ENCODE data around the gene MFSD2B.
"Not testable (repeated sequence)": the region's sequence is repeated elsewhere in the genome, so short reads cannot be mapped to it uniquely, and the experiment has no call there.

The MFSD2B gene, protein sequence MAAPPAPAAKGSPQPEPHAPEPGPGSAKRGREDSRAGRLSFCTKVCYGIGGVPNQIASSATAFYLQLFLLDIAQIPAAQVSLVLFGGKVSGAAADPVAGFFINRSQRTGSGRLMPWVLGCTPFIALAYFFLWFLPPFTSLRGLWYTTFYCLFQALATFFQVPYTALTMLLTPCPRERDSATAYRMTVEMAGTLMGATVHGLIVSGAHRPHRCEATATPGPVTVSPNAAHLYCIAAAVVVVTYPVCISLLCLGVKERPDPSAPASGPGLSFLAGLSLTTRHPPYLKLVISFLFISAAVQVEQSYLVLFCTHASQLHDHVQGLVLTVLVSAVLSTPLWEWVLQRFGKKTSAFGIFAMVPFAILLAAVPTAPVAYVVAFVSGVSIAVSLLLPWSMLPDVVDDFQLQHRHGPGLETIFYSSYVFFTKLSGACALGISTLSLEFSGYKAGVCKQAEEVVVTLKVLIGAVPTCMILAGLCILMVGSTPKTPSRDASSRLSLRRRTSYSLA

DNA sequence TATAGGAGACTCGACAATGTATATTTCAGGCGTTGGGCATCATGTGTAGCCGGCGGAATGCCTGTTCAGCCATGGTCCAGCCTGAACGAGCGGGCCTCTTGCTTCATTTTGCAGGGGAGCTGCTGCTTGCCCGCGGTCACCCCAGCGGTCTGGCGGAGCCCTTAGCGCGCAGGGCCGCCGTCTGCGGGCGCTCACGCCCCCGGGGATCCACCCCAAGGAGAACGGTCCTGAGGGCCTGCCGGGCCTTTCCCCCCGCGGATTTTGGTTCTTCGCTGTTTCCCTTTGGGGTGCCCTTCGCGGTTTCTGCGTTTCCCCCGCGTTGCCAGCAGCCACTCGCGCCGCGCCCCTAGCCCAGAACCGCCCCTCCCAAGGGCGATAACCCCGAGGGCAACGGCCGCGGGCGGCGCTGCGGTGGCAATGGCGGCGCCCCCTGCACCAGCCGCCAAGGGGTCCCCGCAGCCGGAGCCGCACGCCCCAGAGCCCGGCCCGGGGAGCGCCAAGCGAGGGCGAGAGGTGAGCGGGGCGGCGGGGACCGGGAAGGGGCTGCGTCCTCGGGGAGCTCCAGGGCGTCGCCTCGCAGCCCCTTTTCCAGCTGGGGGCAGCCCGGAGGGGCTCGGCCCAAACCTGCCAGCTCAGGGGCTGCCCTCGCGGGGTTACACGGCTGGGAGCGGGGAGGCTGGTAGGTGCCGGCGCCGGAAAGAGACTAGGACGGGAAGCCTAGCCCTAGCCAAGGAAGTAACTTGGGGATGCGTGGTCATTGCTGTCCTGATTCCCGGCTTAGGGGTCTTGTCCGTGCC is at the start of gene MFSD2B:
TSS of gene MFSD2B (plus strand) at position 406 of the 797 bp plus-strand sequence. CDS start at position 418, 12 bp downstream.
- no peak for DNase-seq

DNA sequence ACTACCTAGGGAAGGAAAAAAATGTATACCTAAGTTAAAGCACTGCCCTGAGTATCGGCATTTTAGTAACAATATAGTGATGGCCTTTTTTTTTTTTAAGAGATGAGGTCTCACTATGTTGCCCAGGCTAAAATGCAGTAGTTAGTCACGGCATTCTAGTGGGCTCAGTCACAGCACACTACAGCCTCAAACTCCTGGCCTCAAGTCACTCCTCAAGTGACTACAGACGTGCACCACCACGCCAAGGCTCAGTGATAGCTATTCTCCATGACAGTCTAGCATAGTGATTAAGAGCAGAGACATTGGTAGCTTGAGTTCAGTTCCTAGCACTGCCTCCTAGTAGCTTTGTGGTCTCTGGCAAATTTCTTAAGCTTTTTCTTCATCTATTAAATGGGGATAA is 42.0 kb upstream of the MFSD2B start:
- no peak for DNase-seq

- no peak for DNase-seq
Observed at GRCh38 chr2:23976883-23977282, 33.0 kb upstream of the MFSD2B start.

DNA sequence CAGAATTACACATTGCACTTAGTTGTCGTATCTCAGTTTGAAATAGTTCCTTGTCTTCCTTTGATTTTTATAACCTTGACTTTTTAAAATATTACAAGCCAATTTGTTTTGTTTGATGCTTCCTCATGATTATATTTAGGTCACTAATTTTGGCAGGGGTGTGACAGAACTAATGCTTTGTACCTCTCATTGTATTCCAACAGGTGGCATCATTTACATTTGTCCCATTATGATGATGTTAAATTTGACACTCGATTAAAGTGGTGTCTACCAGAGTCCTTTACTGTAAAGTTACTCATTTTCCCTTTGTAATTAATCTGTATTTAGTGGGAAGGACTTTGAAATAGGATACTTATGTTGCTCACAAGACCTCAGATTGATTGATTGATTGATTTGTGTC is 21.5 kb upstream of the MFSD2B start:
- DNase-seq = no peak

- no peak for DNase-seq
Observed at GRCh38 chr2:23992931-23993330, 17.0 kb upstream of the MFSD2B start.

DNA sequence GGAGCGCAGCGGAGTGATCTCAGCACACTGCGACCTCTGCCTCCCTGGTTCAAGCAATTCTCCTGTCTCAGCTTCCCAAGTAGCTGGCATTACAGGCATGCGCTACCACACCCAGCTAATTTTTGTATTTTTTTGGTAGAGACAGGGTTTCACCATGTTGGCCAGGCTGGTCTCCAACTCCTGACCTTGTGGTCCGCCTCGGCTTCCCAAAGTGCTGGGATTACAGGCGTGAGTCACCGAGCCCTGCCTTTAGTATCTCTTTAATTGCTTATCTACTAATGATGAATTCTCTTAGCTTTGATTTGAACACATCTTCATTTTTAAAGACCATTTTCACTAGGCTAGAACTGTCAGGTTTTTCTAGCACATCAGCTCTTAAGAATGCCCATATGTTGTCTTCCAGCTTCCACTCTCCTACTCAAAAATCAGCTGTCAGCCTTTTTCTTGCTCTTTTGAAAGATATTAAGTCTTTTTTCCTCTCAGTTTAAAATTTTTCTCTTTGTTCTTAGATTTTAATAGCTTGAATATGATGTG is 16.1 kb upstream of the MFSD2B start:
- DNase-seq = no peak

GRCh38 chr2:23994567-23994966 is 15.3 kb upstream of the MFSD2B start:
- DNase-seq = no peak

- DNase-seq = no peak
Observed at GRCh38 chr2:24007693-24008092, 2.2 kb upstream of the MFSD2B start.

GRCh38 chr2:24008672-24009366 is 1.1 kb upstream of the MFSD2B start:
- DNase-seq = no peak

DNA sequence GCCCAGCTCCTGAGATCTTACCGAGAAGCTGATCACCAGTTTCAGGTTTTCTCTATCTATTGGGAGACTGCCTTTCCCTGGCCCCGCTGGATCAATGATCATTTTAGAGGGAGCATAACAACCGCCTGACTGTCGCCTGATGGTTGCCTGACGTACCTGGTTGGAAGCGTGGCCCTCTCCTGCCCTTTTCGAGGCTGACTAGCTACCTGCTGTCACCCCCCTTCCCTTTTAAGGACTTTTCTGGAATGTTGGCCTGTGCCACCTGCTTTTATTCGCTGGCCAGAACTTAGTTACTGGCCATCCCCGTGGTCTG is 562 bp upstream of the MFSD2B start:
- no peak for DNase-seq

DNA sequence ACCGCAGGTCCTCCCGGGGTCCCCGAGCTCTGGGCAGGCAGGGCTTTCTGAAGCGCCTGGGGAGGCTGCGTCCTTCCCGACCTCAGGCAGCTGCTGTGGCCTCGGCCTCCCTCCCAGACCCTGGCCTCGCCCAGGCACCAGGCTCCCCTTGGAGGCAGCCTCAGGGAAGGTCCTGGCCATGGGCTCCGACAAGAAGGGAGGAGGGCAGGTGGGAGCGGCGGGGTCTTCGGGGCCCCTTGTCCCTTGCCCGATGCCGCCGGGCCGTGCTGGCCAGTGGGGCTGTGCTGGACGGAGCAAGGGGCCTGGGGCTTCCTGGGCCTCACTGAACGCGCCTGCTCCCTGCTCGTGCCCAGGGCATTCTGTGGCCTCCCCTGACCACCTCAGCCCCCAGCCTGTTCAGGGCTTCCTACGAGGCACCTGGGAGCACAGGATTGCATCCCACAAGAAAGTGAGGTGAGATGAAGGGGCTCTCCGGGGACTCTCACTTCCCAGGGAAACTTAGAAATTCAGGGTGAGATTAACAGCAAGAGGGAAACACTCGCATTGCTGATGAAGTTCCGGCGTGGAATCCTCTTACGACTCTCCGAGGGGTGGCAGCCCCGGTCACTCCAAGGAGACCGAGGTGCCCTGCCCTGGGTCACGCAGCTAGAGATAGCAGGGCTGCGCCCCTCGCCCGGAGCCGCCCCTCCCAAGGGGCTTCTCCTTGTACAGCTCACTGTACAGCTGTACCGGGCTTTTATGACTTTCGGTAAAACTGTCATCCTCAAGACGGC is 778 bp downstream of the MFSD2B start:
- no peak for DNase-seq

DNA sequence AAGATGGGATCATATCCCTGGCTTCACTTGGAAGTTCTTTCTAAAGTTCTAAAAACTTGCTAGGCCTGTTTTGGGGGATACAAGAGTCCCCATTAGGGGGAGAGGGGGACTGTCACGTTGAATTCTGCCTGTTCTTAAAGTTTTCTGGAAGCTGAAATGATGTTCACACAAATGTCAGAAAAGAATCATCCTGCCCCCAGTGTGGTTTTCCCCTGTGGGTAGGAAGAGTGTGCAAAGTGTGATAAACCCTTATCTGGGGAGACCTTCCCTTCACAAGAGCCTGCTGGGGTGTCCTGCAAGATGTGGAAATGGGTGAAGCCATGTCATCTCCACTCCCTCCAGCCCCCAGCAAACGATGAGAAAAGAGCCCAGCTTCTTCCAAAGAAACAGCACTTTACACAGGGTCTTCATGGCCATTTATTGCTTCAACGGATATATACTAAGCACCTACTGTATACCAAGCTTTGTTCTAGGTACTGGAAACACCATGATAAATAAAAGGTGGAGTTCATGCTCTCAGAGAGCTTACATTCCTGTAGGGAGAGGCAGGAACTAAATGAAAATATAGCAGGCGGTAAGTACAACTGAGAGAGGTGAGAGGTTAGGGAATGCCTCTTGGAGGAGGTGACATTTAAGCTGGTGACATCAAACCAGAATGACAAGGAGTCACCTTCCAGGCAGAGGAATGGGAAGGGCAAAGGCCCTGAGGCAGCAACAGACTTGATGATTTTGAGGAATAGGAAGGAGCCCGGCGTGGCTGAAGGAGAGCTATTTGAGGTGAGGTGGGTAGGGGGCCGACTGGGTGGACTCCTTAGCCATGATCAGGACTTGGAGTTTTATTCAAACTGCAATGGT is 1.6 kb downstream of the MFSD2B start:
- no peak for DNase-seq

DNA sequence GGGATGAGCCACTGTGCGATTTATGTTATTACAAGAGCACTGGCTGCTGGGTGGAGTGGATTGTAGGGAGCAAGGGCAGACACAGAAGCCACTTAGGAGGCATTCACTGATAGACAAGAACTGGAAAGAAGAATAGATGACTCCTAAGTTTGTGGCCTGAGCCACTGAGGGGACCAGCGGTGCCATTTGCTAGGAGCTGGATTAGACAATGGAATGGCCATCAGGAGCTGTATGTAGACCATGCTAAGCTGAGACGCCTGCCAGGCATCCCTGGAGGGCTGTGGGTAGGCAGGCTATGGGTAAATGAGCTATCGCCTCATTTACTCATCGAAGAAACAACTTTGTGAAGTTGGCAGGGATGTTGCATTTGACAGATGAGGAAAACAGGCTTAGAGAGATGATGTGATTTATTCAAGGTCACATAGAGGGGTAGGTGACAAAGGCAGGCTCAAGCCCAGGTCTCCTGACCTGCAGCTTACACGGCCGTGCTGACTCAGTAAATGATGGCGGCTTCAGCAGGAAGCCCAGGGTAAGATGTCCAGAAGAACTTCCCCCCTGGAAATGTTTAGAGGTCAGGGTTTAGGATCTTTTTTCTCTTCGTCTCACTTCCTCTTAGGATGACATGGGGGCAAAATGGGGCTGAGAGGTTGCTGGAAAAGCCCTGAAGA is 2.8 kb downstream of the MFSD2B start:
- no peak for DNase-seq

- not testable (repeated sequence) for DNase-seq
Observed at GRCh38 chr2:24014902-24015301, 5.0 kb downstream of the MFSD2B start.

- DNase-seq = no peak
Observed at GRCh38 chr2:24015562-24016375, 5.9 kb downstream of the MFSD2B start.

DNA sequence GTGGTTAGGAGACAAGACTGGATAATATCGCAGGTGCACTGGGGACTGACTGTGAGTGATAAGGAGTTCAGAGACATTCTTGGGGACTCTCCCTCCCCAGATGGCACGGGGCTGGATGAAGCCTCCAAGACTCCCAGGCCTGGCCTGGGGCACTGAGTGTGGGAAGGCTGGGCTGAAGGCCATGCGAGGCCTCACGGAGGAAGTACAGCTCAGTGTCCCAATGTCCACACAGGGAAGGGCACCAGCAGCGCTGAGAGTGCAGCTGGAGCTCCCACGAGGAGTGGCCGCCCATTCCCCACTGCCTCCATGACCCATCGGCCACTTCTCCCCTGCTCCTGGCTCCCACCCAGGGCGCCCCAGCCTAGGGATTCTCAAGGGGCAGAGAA is 6.5 kb downstream of the MFSD2B start:
- DNase-seq = no peak

DNA sequence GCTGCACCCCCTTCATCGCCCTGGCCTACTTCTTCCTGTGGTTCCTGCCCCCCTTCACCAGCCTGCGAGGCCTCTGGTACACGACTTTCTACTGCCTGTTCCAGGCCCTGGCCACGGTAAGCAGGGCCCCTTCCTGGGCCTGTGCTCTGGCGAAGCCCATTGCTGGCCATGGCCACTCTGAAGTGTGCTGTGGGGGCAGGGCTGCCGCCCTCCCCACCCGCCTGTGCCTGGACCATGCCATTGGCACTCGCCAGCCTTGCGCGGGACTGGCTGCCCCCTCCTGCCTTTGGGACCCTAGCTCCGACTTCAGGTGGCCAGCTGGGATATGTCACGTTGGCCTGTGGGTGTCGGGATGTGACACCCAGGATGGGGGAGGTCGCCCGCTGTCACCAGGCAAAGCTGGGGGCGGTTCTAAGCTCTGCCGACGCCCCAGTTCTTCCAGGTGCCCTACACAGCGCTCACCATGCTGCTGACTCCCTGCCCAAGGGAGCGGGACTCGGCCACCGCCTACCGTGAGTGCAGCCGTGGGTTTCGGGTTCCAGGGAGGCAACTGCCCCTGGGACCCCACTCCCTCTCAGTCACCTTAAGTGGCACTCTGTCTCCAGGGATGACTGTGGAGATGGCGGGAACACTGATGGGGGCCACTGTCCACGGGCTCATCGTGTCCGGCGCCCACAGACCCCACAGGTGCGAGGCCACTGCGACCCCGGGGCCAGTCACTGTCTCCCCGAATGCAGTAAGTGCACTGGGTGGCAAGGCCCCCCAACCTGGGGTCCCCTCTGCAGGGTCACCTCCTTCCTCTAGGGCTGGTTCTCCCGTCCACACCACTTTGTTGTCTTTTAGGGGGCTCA is 7.2 kb downstream of the MFSD2B start:
- no peak for DNase-seq

- no peak for DNase-seq
Observed at GRCh38 chr2:24017711-24018110, 7.8 kb downstream of the MFSD2B start.

DNA sequence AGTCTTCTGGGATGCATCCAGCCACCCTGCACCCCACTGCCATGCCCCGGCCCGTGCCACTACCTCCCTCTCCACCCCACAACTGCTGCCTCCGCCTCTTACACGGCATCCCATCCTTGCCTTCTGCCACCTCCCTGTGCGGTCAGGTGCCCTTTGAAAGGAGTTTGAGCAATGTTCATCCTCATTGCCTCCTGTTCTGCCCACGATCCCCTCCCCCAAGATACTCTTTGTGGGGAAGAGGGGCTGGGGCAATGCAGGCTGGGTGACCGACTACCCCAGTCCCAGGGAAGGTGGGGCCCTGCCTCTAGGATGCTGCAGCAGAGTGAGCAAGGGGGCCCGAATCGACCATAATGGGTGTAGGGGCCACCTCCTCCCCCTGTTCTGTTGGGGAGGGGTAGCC is 8.4 kb downstream of the MFSD2B start:
- no peak for DNase-seq
